Right atrium auricular region (tissue), 2 donors: ENCODE results near the gene HSPE1. TPM values are rescaled to one million over a fixed set of nuclear protein-coding genes. Genes with fewer than 3 reads are reported as not detected.
A peak's percentile ranks its signal among the peaks of the same experiment; 100 is the strongest.
"Not testable (repeated sequence)": the region's sequence is repeated elsewhere in the genome, so short reads cannot be mapped to it uniquely, and the experiment has no call there.

Source experiments
- DNase-seq: peaks from one replicate; pipeline ENCODE4 v3.0.0-alpha.2; 2019; ENCODE audit warnings: low spot score
- H3K27ac ChIP-seq, 2 donors: fragments of 200-600 bp; sonication (generic); 1 replicate in 1 of 2; 2 replicates in 1 of 2; pipeline ENCODE4 v1.5.1; 2016 to 2019
- H3K27me3 ChIP-seq, 2 donors: fragments of 200-600 bp; sonication (generic); one replicate each; pipeline versions ENCODE4 v1.5.1 to v1.6.0; 2017 to 2019
- H3K36me3 ChIP-seq: fragments of 200-600 bp; sonication (generic); one replicate; pipeline ENCODE4 v1.5.1; 2016
- H3K4me1 ChIP-seq, 2 donors: fragments of 200-600 bp; sonication (generic); one replicate each; pipeline versions ENCODE4 v1.5.1 to v1.6.0; 2017 to 2019
- H3K4me3 ChIP-seq, 2 donors: fragments of 200-600 bp; sonication (generic); 1 replicate in 1 of 2; 2 replicates in 1 of 2; pipeline ENCODE4 v1.5.1; 2017 to 2019; ENCODE audit warnings: mild to moderate bottlenecking in 1 of 2, moderate library complexity in 1 of 2
- H3K9me3 ChIP-seq, 2 donors: fragments of 200-600 bp; sonication (generic); one replicate each; pipeline ENCODE4 v1.5.1; 2019
- total RNA-seq, 2 donors: library from RNA; depleted of rRNA; stranded (reverse); fragments of >200 nt; gene quantifications; one replicate each; pipeline ENCODE4 v1.1.0, GENCODE V29; 2016
- TF ChIP-seq, protein P1 (sequence below), 2 donors: fragments of 200-600 bp; sonication (generic); IDR thresholded peaks; one replicate each; pipeline ENCODE4 v1.5.1; 2019; ENCODE audit warnings: antibody characterized with exemption in 2 of 2

Gene HSPE1
- total RNA-seq = 100 to 1,000 TPM in 1 of 2 donors, 10 to 100 TPM in 1; 82.7 to 122 TPM

DNA sequence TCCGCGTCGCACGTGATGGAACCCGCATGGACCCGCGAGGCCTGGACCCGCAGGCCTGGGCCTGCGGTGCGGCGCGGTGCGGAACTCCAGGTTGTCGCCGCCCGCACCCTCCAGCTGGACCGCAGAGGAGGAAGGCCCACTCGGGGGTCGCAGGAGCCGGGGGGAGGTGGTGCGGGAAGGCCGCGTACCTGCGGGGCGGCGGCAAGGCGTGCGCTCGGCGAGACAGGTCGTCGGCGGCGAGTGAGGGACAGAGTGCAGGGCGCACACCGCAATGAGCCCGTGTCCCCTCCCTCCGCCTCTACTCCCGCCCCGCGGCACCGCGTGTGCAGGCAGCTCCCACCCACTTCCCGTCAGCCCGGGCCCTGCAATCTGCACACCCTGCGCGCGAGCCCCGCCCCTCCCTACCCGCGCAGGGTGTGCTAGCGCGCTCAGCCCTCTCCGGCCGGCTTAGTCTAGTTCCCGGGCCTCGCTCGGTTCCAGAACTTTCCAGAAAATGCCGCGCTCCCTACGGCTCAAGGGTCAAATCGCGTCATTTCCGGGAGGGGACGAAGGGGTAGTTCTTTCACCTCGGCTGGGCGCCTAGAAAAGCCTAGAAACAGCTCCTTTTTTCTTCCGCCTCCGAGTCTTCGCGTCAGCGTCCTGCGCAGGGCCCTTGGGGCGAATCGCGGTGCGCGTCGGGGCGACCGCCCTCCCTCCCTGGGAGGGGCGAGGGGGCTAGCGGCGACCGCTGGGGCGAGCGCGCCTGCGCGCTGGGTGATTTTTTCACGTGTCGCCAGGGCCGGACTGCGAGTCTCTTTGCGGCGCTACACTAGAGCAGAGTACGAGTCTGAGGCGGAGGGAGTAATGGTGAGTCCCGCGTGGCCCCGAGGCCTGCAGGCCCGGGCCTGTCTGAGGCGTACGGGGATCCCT is at the start of gene HSPE1, which contains the start of gene HSPD1:
Gene HSPE1, plus strand, starts transcription at position 786 of the 909 bp plus-strand sequence. Its CDS starts 58 bp downstream, at position 844.
Gene HSPD1, minus strand, starts transcription at position 247 of the 909 bp plus-strand sequence. CDS start 992 bp downstream, outside the sequence.
- peak within 1 kb of the TSS; percentile 99 for H3K27ac ChIP-seq
- H3K36me3 ChIP-seq = peaks cover 42% of the 10 kb centered on the region
- TF ChIP-seq, protein P1, sequence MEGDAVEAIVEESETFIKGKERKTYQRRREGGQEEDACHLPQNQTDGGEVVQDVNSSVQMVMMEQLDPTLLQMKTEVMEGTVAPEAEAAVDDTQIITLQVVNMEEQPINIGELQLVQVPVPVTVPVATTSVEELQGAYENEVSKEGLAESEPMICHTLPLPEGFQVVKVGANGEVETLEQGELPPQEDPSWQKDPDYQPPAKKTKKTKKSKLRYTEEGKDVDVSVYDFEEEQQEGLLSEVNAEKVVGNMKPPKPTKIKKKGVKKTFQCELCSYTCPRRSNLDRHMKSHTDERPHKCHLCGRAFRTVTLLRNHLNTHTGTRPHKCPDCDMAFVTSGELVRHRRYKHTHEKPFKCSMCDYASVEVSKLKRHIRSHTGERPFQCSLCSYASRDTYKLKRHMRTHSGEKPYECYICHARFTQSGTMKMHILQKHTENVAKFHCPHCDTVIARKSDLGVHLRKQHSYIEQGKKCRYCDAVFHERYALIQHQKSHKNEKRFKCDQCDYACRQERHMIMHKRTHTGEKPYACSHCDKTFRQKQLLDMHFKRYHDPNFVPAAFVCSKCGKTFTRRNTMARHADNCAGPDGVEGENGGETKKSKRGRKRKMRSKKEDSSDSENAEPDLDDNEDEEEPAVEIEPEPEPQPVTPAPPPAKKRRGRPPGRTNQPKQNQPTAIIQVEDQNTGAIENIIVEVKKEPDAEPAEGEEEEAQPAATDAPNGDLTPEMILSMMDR (IDR thresholded peaks at IDR 0.05) = no peak
- peak; percentile 98 for DNase-seq
- H3K4me3 ChIP-seq = peak within 1 kb of the TSS; percentile 89 to 94
- no peaks in the 10 kb centered on the region for H3K9me3 ChIP-seq
- no peaks in the 10 kb centered on the region for H3K27me3 ChIP-seq
- H3K4me1 ChIP-seq = peaks cover 0 to 53% of the 10 kb centered on the region in 2 donors

DNA sequence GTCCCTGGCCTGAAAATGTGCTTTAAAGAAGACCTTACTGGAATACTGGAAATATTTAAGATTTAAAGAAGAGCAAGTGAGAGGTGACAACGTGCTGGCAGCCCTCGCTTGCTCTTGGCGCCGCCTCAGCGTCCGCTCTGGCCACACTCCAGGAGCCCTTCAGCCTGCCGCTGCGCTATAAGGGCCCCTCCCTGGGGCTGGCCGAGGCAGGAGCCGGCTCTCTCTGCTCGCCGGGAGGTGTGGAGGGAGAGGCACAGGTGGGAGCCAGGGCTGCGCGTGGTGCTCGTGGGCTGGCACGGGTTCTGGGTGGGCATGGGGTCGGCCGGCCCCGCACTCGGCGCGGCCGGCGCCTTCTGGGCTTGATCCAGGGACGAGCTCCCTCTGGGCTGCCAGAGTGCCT is 49.7 kb upstream of the HSPE1 start:
- no peaks in the 10 kb centered on the region for H3K9me3 ChIP-seq
- TF ChIP-seq, protein P1 (IDR thresholded peaks at IDR 0.05) = no peak
- DNase-seq = no peak
- no peaks in the 10 kb centered on the region for H3K36me3 ChIP-seq
- no peak overlapping the region for H3K4me3 ChIP-seq
- H3K4me1 ChIP-seq = peaks cover 0 to 12% of the 10 kb centered on the region in 2 donors
- no peaks in the 10 kb centered on the region for H3K27me3 ChIP-seq
- peak overlapping the region in 1 of 2 donors; percentile 45 for H3K27ac ChIP-seq

DNA sequence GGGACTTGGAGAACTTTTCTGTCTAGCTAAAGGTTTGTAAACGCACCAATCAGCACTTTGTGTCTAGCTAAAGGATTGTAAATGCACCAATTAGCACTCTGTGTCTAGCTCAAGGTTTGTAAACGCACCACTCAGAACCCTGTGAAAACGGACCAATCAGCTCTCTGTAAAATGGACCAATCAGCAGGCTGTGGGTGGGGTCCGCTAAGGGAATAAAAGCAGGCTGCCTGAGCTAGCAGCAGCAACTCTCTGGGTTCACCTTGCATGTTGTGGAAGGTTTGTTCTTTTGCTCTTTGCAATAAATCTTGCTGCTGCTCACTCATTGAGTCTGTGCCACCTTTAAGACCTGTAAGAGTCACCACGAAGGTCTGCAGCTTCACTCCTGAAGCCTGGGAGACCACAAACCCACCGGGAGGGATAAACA is 49.2 kb upstream of the HSPE1 start:
- not testable (repeated sequence) for DNase-seq, H3K36me3 ChIP-seq

GRCh38 chr2:197452754-197453122 is 47.4 kb upstream of the HSPE1 start:
- no peaks in the 10 kb centered on the region for H3K9me3 ChIP-seq

More for the DNA sequence above, 49.2 kb upstream of the HSPE1 start:
- Histone ChIP-seq H3K27ac (peak overlapping the region in 1 of 2 donors; percentile 45), H3K4me1 (peaks cover 0 to 13% of the 10 kb centered on the region in 2 donors)
- H3K4me3 ChIP-seq, H3K27me3 ChIP-seq, H3K9me3 ChIP-seq: not testable (repeated sequence)

DNA sequence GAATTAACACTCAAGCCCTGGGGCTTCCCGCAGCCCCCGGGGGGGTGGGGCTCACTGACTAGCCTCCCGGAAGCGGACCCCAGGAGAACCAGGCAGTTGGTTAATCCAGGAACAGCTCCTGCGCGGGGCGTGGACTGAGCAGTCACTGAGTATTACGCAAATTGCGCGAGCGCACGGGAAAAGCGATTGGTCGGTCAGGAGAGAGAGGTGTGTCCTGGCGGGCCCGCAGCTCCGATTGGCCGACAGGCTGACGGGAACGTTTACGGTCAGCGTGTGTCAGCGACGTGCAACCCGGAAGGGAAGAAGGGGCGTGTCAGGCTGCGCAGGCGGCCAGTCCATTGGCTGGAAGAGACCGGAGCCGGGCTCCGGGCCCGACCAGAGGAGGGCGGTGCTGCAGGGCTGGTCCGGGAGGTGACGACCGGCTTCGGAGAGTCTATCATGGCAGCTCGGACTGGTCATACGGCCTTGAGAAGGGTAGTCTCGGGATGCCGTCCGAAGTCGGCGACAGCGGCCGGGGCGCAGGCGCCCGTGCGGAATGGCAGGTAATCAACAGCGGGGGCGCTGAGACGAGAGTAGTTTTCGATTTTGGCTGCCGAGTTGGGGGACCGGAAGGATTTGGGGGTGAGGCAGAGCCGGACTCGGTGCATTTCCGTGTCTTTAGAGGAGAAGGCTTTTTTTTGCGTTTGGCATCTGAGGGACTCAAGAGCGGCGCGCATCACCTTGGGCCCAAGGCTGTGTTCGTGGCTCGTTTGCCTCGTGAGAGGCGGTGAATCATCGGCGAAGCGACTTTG is 46.9 kb upstream of the HSPE1 start, which contains the start of gene COQ10B:
Gene COQ10B, plus strand, starts transcription at position 430 of the 791 bp plus-strand sequence. Its CDS starts 9 bp downstream, at position 439.
- no peaks in the 10 kb centered on the region for H3K36me3 ChIP-seq
- TF ChIP-seq, protein P1 (IDR thresholded peaks at IDR 0.05) = peak in 1 of 2 donors; percentile 45
- DNase-seq = peak; percentile 100

More at GRCh38 chr2:197452754-197453122, 47.4 kb upstream of the HSPE1 start:
- Histone ChIP-seq H3K4me1 (peaks cover 0 to 13% of the 10 kb centered on the region in 2 donors), H3K36me3 (no peaks in the 10 kb centered on the region), H3K27ac (peak overlapping the region; percentile 100), H3K4me3 (peak overlapping the region; percentile 54 to 92), H3K27me3 (no peaks in the 10 kb centered on the region)
- no peak for DNase-seq
- TF ChIP-seq, protein P1 (IDR thresholded peaks at IDR 0.05) = no peak

More for the DNA sequence above, 46.9 kb upstream of the HSPE1 start, which contains the start of gene COQ10B:
- H3K27me3 ChIP-seq = no peaks in the 10 kb centered on the region
- peaks cover 0 to 13% of the 10 kb centered on the region in 2 donors for H3K4me1 ChIP-seq
- no peaks in the 10 kb centered on the region for H3K9me3 ChIP-seq
- peak within 1 kb of the TSS; percentile 92 to 95 for H3K4me3 ChIP-seq
- peak within 1 kb of the TSS; percentile 100 for H3K27ac ChIP-seq
